ENCODE data around the gene MAST3. TPM values are rescaled to one million over a fixed set of nuclear protein-coding genes. Genes with fewer than 3 reads are reported as not detected.

Gene MAST3
- total RNA-seq, 1 donor from 2014 or later, result 48.6 TPM

DNA sequence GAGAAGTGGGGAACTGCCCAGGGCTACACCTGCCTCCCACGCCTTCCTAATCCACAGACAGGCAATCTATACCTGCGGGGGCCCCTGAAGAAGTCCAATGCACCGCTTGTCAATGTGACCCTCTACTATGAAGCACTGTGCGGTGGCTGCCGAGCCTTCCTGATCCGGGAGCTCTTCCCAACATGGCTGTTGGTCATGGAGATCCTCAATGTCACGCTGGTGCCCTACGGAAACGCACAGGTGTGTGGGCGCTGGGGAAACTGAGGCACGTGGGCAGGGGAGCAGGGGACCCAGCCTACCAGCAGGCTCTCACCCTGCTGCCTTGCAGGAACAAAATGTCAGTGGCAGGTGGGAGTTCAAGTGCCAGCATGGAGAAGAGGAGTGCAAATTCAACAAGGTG, 77.4 kb downstream of the MAST3 start:
- Mint-ChIP-seq H3K4me1 (peaks cover 90% of the 10 kb centered on the region), H3K4me3 (peak overlapping the region; percentile 94)
- no peak for ATAC-seq (ENCODE audit: low read depth)

GRCh38 chr19:18176367-18177310, 79.1 kb downstream of the MAST3 start:
- CTCF ChIA-PET, result interaction anchor here (1.3 to 2.7 kb wide), 3 partner anchors 9 to 16 kb away, joined by 6 to 14 read pairs (median 6); partner anchors contain the start of gene MPV17L2
- Mint-ChIP-seq H3K27ac (peak overlapping the region; percentile 69), H3K27me3 (no peaks in the 10 kb centered on the region), H3K9me3 (no peaks in the 10 kb centered on the region), H3K4me1 (peaks cover 87% of the 10 kb centered on the region), H3K36me3 (ENCODE audit: low read depth) (peaks cover 53% of the 10 kb centered on the region), H3K4me3 (peak overlapping the region; percentile 94)
- intact Hi-C loops (cut with micrococcal nuclease), result loop anchor here (10.0 kb wide), 1 partner anchor 652 kb away; a partner anchor contains a TSS
- TF ChIP-seq, protein P1, sequence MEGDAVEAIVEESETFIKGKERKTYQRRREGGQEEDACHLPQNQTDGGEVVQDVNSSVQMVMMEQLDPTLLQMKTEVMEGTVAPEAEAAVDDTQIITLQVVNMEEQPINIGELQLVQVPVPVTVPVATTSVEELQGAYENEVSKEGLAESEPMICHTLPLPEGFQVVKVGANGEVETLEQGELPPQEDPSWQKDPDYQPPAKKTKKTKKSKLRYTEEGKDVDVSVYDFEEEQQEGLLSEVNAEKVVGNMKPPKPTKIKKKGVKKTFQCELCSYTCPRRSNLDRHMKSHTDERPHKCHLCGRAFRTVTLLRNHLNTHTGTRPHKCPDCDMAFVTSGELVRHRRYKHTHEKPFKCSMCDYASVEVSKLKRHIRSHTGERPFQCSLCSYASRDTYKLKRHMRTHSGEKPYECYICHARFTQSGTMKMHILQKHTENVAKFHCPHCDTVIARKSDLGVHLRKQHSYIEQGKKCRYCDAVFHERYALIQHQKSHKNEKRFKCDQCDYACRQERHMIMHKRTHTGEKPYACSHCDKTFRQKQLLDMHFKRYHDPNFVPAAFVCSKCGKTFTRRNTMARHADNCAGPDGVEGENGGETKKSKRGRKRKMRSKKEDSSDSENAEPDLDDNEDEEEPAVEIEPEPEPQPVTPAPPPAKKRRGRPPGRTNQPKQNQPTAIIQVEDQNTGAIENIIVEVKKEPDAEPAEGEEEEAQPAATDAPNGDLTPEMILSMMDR (IDR thresholded peaks at IDR 0.05), result no peak
- POLR2A ChIA-PET, result interaction anchor here (0.7 to 19.0 kb wide), 5 partner anchors 4 to 1593 kb away, joined by 4 to 437 read pairs (median 9); partner anchors contain the start of genes IFI30, JUND, MPV17L2 and PIK3R2
- DNase-seq (no peak), ATAC-seq (ENCODE audit: low read depth) (no peak)

More for the DNA sequence above, 77.4 kb downstream of the MAST3 start:
- intact Hi-C loops (cut with micrococcal nuclease), result loop anchor here (5.0 to 10.0 kb wide), 4 partner anchors 78 to 650 kb away; partner anchors contain the start of genes ELL and MAST3
- Mint-ChIP-seq H3K27ac (peak overlapping the region; percentile 92), H3K36me3 (ENCODE audit: low read depth) (peaks cover 53% of the 10 kb centered on the region), H3K9me3 (no peaks in the 10 kb centered on the region), H3K27me3 (no peaks in the 10 kb centered on the region)
- no peak for DNase-seq
- TF ChIP-seq, protein P1 (IDR thresholded peaks at IDR 0.05), result no peak
- CTCF ChIA-PET, result interaction anchor here (1.4 to 2.7 kb wide), 2 partner anchors 17 to 77 kb away, joined by 5 to 14 read pairs; no protein-coding TSS in a partner anchor
- POLR2A ChIA-PET, result interaction anchor here (0.6 to 11.9 kb wide), 5 partner anchors 11 to 66 kb away, joined by 3 to 437 read pairs (median 4); partner anchors contain the start of genes MPV17L2, PIK3R2 and RAB3A

GRCh38 chr19:18179957-18180356, 82.4 kb downstream of the MAST3 start:
- DNase-seq, result no peak
- ChIA-PET POLR2A (interaction anchor here (0.6 to 19.0 kb wide), 12 partner anchors 7 to 379 kb away, joined by 3 to 437 read pairs (median 5); partner anchors contain the start of genes IFI30, JUND, MPV17L2 and RAB3A), CTCF (interaction anchor here (0.6 to 2.7 kb wide), 3 partner anchors 11 to 100 kb away, joined by 3 to 23 read pairs (median 4); no protein-coding TSS in a partner anchor)
- ATAC-seq (ENCODE audit: low read depth), result peak; percentile 23
- Mint-ChIP-seq H3K4me3 (peak overlapping the region; percentile 53), H3K27ac (peak overlapping the region; percentile 79), H3K9me3 (no peaks in the 10 kb centered on the region), H3K36me3 (ENCODE audit: low read depth) (peaks cover 41% of the 10 kb centered on the region), H3K4me1 (peaks cover 66% of the 10 kb centered on the region), H3K27me3 (no peaks in the 10 kb centered on the region)
- intact Hi-C loops (cut with micrococcal nuclease), result loop anchor here (10.0 kb wide), 1 partner anchor 655 kb away; a partner anchor contains a TSS
- TF ChIP-seq, protein P1 (IDR thresholded peaks at IDR 0.05), result no peak

GRCh38 chr19:18183529-18183928, 86.0 kb downstream of the MAST3 start:
- no peak overlapping the region for H3K27ac Mint-ChIP-seq
- no peak overlapping the region for H3K4me3 Mint-ChIP-seq
- no peaks in the 10 kb centered on the region for H3K27me3 Mint-ChIP-seq
- peaks cover 12% of the 10 kb centered on the region for H3K36me3 Mint-ChIP-seq (ENCODE audit: low read depth)
- H3K9me3 Mint-ChIP-seq, result no peaks in the 10 kb centered on the region
- DNase-seq (no peak), ATAC-seq (ENCODE audit: low read depth) (no peak)
- peaks cover 49% of the 10 kb centered on the region for H3K4me1 Mint-ChIP-seq
- ChIA-PET CTCF (interaction anchor here (1.0 to 1.2 kb wide), 2 partner anchors 8 to 205 kb away, joined by 3 to 4 read pairs; no protein-coding TSS in a partner anchor), POLR2A (interaction anchor here (0.7 to 19.0 kb wide), 6 partner anchors 8 to 185 kb away, joined by 3 to 437 read pairs (median 4); partner anchors contain the start of genes IFI30 and MPV17L2)
- TF ChIP-seq, protein P1 (IDR thresholded peaks at IDR 0.05), result no peak
- intact Hi-C loops (cut with micrococcal nuclease), result loop anchor here (2.0 kb wide), 1 partner anchor 15 kb away; no protein-coding TSS in a partner anchor

Measured in activated B cell treated with CpG ODN at 0.5 μM for 24 hours (primary cell).